ENCODE data around the gene SRD5A3.

GRCh38 chr4:55340266-55340665 lies 5.8 kb upstream of the SRD5A3 start:
- no peak for TF ChIP-seq CTCF (IDR thresholded peaks at IDR 0.05; ENCODE audit: low read depth, low read length)
- TF ChIP-seq POLR2A (IDR thresholded peaks at IDR 0.05; ENCODE audit: extremely low read depth, insufficient read length), result no peak
- TF ChIP-seq MYC (IDR thresholded peaks at IDR 0.05; ENCODE audit: low read depth, low read length), result no peak
